Gastroesophageal sphincter (tissue), 3 donors: ENCODE measurements around the gene WDR43.

Experiments
- EP300 ChIP-seq: sonication (generic); formaldehyde crosslinking; IDR thresholded peaks from one replicate; pipeline ENCODE4 v1.6.1; 2017; ENCODE audit warnings: antibody characterized with exemption, mild to moderate bottlenecking
- POLR2A ChIP-seq, 2 donors: fragments of 450-650 bp; IDR thresholded peaks; one replicate each; pipeline ENCODE4 v1.6.1; 2017; ENCODE audit warnings: antibody characterized with exemption in 2 of 2, mild to moderate bottlenecking in 2 of 2, moderate library complexity in 1 of 2
- POLR2AphosphoS5 ChIP-seq: sonication (generic); formaldehyde crosslinking; IDR thresholded peaks from one replicate; pipeline ENCODE4 v1.6.1; 2017; ENCODE audit warnings: antibody characterized with exemption
- TF ChIP-seq, protein P1 (sequence below), 4 experiments: fragments of 200-600 bp in 2 of 4; fragments of 450-650 bp in 2 of 4; sonication (generic) in 1 of 4; IDR thresholded peaks; one replicate each; pipeline ENCODE4 v1.5.1; 2017 to 2019; ENCODE audit warnings: antibody characterized with exemption in 4 of 4, mild to moderate bottlenecking in 2 of 4, moderate library complexity in 2 of 4

DNA sequence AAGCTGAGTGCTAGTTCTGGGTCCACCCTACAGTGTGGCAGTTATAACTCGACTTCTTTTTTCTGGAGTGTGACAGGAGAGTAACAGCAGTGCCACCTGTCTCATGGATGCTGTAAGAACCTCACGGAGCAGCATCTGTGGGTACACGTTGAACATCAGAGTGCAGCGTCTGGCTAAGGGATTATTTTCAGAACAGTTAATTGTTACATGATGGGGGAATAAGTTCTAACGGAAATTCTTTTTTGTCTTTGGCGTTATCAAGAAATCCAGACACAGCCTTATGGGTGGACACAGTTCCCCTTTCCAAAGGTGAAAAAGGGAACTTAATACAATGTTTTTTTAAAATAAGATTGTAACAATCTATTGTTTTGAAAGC, 58.4 kb downstream of the WDR43 start:
- TF ChIP-seq, protein P1, sequence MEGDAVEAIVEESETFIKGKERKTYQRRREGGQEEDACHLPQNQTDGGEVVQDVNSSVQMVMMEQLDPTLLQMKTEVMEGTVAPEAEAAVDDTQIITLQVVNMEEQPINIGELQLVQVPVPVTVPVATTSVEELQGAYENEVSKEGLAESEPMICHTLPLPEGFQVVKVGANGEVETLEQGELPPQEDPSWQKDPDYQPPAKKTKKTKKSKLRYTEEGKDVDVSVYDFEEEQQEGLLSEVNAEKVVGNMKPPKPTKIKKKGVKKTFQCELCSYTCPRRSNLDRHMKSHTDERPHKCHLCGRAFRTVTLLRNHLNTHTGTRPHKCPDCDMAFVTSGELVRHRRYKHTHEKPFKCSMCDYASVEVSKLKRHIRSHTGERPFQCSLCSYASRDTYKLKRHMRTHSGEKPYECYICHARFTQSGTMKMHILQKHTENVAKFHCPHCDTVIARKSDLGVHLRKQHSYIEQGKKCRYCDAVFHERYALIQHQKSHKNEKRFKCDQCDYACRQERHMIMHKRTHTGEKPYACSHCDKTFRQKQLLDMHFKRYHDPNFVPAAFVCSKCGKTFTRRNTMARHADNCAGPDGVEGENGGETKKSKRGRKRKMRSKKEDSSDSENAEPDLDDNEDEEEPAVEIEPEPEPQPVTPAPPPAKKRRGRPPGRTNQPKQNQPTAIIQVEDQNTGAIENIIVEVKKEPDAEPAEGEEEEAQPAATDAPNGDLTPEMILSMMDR (IDR thresholded peaks at IDR 0.05), result no peak
- TF ChIP-seq POLR2A (IDR thresholded peaks at IDR 0.05) (no peak), EP300 (no peak), POLR2AphosphoS5 (no peak)
